ENCODE results near the gene C19orf67. TPM values are rescaled to one million over a fixed set of nuclear protein-coding genes. Genes with fewer than 3 reads are reported as not detected.

C19orf67 gene
- total RNA-seq, 4 donors from 2014 or later = not detected

- peaks cover 5 to 28% (median 26%) of the 10 kb centered on the region in 4 donors for H3K4me1 ChIP-seq
- peaks cover 0 to 8% (median 0%) of the 10 kb centered on the region in 4 donors for H3K36me3 ChIP-seq
- intact Hi-C loops (cut with DNase I) = loop anchor here (5.0 kb wide), 1 partner anchor 174 kb away; no protein-coding TSS in a partner anchor
- peaks cover 0 to 43% (median 21%) of the 10 kb centered on the region in 4 donors for H3K27me3 ChIP-seq
- H3K9me3 ChIP-seq = peaks cover 0 to 9% (median 4%) of the 10 kb centered on the region in 4 donors
- TF ChIP-seq EP300 (IDR thresholded peaks at IDR 0.05) = no peak
- WGBS = 96% methylated on average over 10 of the region's 10 CpGs
- no peak overlapping the region for H3K27ac ChIP-seq (replicated peaks in 1 of 4)
- no peak overlapping the region for H3K4me3 ChIP-seq
- DNase-seq (ENCODE audit: extremely low spot score) = no peak
Measured at GRCh38 chr19:14056069-14056666, 29.4 kb downstream of the C19orf67 start.

GRCh38 chr19:14055396-14055795 is 30.2 kb downstream of the C19orf67 start:
- intact Hi-C loops (cut with DNase I) = loop anchor here (5.0 kb wide), 1 partner anchor 173 kb away; no protein-coding TSS in a partner anchor
- TF ChIP-seq CTCF (IDR thresholded peaks at IDR 0.05) = no peak
- no peak for TF ChIP-seq POLR2A (IDR thresholded peaks at IDR 0.05; ENCODE audit: low read depth)
- no peak for TF ChIP-seq EP300 (IDR thresholded peaks at IDR 0.05)
- no peak for TF ChIP-seq POLR2AphosphoS5 (IDR thresholded peaks at IDR 0.05)
- Histone ChIP-seq H3K9me3 (peaks cover 0 to 9% (median 4%) of the 10 kb centered on the region in 4 donors), H3K27me3 (peaks cover 0 to 36% (median 19%) of the 10 kb centered on the region in 4 donors), H3K36me3 (peaks cover 0 to 13% (median 0%) of the 10 kb centered on the region in 4 donors), H3K4me1 (peaks cover 5 to 28% (median 26%) of the 10 kb centered on the region in 4 donors), H3K27ac (replicated peaks in 1 of 4) (no peak overlapping the region), H3K4me3 (no peak overlapping the region)
- WGBS = 94% methylated on average over 3 of the region's 3 CpGs
- DNase-seq (ENCODE audit: extremely low spot score) = no peak

- H3K4me1 ChIP-seq = peaks cover 5 to 28% (median 26%) of the 10 kb centered on the region in 4 donors
- peaks cover 0 to 20% (median 0%) of the 10 kb centered on the region in 4 donors for H3K36me3 ChIP-seq
- TF ChIP-seq POLR2A (IDR thresholded peaks at IDR 0.05; ENCODE audit: low read depth) = no peak
- TF ChIP-seq EP300 (IDR thresholded peaks at IDR 0.05) = no peak
- no peak for TF ChIP-seq CTCF (IDR thresholded peaks at IDR 0.05)
- no peak for TF ChIP-seq POLR2AphosphoS5 (IDR thresholded peaks at IDR 0.05)
- H3K27ac ChIP-seq (replicated peaks in 1 of 4) = no peak overlapping the region
- H3K27me3 ChIP-seq = peaks cover 0 to 29% (median 14%) of the 10 kb centered on the region in 4 donors
- intact Hi-C loops (cut with DNase I) = loop anchor here (5.0 kb wide), 1 partner anchor 172 kb away; no protein-coding TSS in a partner anchor
- H3K4me3 ChIP-seq = no peak overlapping the region
- DNase-seq (ENCODE audit: extremely low spot score) = peak; percentile 86
- WGBS = 72% methylated on average over 11 of the region's 11 CpGs
- peaks cover 0 to 9% (median 4%) of the 10 kb centered on the region in 4 donors for H3K9me3 ChIP-seq
Measured at GRCh38 chr19:14054721-14055120, 30.9 kb downstream of the C19orf67 start.

- no peak overlapping the region for H3K4me3 ChIP-seq
- peaks cover 5 to 24% (median 22%) of the 10 kb centered on the region in 4 donors for H3K4me1 ChIP-seq
- intact Hi-C loops (cut with DNase I) = no loop called here
- H3K27ac ChIP-seq (replicated peaks in 1 of 4) = no peak overlapping the region
- WGBS = 89% methylated on average over 6 of the region's 6 CpGs
- DNase-seq (ENCODE audit: extremely low spot score) = no peak
- H3K9me3 ChIP-seq = peaks cover 0 to 9% (median 4%) of the 10 kb centered on the region in 4 donors
- TF ChIP-seq CTCF (IDR thresholded peaks at IDR 0.05) = no peak
- TF ChIP-seq POLR2AphosphoS5 (IDR thresholded peaks at IDR 0.05) = no peak
- no peak for TF ChIP-seq POLR2A (IDR thresholded peaks at IDR 0.05; ENCODE audit: low read depth)
- TF ChIP-seq EP300 (IDR thresholded peaks at IDR 0.05) = no peak
- peaks cover 0 to 22% (median 0%) of the 10 kb centered on the region in 4 donors for H3K36me3 ChIP-seq
- peaks cover 0 to 23% (median 9%) of the 10 kb centered on the region in 4 donors for H3K27me3 ChIP-seq
Measured at GRCh38 chr19:14054099-14054498, 31.5 kb downstream of the C19orf67 start.

- Histone ChIP-seq H3K27me3 (peaks cover 0 to 17% (median 4%) of the 10 kb centered on the region in 4 donors), H3K4me3 (no peak overlapping the region), H3K4me1 (peaks cover 5 to 18% (median 16%) of the 10 kb centered on the region in 4 donors), H3K27ac (replicated peaks in 1 of 4) (no peak overlapping the region), H3K9me3 (peaks cover 0 to 9% (median 4%) of the 10 kb centered on the region in 4 donors), H3K36me3 (peaks cover 0 to 24% (median 0%) of the 10 kb centered on the region in 4 donors)
- WGBS = 83% methylated on average over 8 of the region's 11 CpGs
- TF ChIP-seq POLR2A (IDR thresholded peaks at IDR 0.05; ENCODE audit: low read depth) (no peak), CTCF (IDR thresholded peaks at IDR 0.05) (no peak), POLR2AphosphoS5 (IDR thresholded peaks at IDR 0.05) (no peak), EP300 (IDR thresholded peaks at IDR 0.05) (no peak)
- no peak for DNase-seq (ENCODE audit: extremely low spot score)
- intact Hi-C loops (cut with DNase I) = no loop called here
Measured at GRCh38 chr19:14053500-14053899, 32.1 kb downstream of the C19orf67 start.
